GM21786 (cell line): ENCODE data around the gene TOM1L1.
"Not testable (repeated sequence)": the region's sequence is repeated elsewhere in the genome, so short reads cannot be mapped to it uniquely, and the experiment has no call there.

ENCODE experiments used
- ATAC-seq: cut with Tn5 transposase; IDR thresholded peaks from one replicate; pipeline ENCODE4 v1.9.1; 2021; ENCODE audit not compliant: unreplicated experiment

The TOM1L1 gene

GRCh38 chr17:54900457-54901229, at the start of gene TOM1L1:
TSS of gene TOM1L1 (plus strand) at chr17:54900852. CDS start at chr17:54900866, 14 bp downstream.
- ATAC-seq = peak; percentile 77

GRCh38 chr17:54859187-54859586, 41.5 kb upstream of the TOM1L1 start:
- no peak for ATAC-seq

- no peak for ATAC-seq
These were observed 39.8 kb upstream of the TOM1L1 start for GRCh38 chr17:54860617-54861470.

DNA sequence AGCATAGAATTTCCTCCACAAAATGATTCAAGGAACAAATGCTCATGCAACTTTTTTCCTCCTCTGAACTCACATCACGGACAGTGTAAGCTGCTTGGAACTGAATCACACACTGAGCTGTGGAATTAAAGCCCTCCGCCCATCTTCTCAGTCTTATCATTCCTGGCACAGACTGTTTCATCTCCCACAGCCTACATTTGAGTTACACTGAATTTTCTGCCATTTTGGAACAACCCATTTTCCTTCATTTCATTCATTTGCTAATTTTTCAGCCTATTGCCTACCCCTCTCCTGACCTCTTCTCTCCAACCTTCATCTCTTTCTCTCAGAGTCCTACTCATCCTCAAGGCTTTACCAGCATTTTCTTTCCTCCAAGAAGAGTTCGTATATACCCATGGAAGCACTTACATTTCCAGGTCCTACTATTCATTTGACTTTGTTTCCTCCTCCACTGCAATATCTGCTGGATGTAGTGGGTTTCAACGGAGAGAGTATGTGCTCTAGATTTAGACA, 39.1 kb upstream of the TOM1L1 start:
- ATAC-seq = no peak

- ATAC-seq = no peak
These were observed 37.5 kb upstream of the TOM1L1 start for GRCh38 chr17:54863176-54863575.

DNA sequence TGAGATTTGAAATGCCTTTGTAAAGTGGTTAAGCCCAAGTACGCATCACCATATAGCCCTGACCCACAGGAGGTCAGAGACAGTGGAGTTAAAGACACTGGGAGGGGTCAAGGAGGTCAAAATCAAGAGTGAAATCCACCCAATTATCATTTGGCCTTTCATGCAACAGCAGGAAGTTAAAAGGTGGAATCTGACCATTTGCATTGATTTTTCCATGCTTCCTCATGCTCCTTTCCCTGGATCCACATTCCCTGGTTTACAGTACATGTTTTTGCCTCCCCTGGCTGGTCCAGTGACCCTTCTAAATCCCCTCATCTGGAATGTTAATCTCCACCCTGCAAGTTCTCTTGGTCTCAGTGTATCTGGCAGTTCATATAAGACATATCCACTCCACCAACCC, 36.6 kb upstream of the TOM1L1 start:
- ATAC-seq = no peak

DNA sequence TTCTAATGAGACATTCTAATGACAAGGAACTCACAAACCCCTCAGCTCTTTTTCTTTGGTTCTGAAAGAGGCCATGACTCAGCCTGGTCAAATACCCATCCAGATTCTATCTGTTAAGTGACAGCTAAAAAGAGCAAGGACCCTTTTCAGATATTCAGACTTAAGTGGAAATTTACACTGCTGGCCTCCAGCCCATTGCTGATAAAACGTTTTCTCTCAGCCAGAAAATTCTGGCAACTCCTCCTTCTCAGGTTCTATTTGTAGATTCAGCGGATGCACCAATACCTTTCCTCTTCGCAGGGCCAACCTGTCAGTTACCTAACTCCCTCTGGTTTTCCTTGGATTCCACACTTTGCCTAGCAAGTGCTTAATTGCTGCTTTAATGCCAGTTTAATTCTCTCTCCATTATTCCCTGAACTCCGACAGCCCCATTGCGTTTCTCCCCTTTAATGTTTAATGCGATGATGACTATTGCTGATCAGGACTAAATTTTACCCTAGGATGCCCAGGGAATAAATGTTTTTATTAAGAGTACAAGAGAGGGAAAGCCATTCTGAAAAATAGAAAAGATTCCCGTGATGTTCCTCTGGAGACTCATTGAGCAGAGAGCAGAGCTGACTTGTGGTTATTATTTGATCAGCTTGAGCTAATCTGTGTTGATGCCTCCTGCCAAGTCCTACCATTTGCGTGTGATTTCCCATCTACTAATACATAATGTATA, 35.9 kb upstream of the TOM1L1 start:
- no peak for ATAC-seq

DNA sequence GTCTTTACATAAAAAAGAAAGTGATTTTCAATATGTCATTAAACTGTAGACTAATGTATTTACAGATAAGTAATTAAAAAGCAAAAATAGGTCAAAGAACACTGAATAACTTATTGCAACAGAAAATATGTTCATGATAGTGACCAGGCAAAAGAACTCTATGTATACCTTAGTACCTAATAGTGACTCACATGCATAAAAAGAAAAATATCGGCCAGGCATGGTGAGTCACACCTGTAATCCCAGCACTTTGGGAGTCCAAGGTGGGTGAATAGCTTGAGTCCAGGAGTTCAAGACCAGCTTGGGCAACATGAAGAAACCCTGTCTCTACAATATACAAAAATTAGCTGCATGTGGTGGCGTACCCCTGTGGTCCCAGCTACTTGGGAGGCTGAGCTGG, 33.0 kb upstream of the TOM1L1 start:
- ATAC-seq = no peak

GRCh38 chr17:54870671-54871175, 29.9 kb upstream of the TOM1L1 start:
- no peak for ATAC-seq

DNA sequence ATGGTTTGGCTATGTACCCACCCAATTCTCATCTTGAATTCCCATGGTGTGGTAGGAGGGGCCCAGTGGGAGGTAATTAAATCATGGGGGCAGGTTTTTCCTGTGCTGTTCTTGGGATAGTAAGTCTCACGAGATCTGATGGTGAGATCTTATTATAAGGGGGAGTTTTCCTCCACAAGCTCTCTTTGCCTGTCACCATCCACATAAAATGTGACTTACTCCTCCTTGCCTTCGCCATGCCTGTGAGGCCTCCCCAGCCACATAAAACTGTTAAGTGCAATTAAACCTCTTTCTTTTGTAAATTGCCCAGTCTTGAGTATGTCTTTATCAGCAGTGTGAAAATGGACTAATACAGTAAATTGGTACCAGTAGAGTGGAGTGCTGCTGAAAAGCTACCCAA, 24.7 kb upstream of the TOM1L1 start:
- not testable (repeated sequence) for ATAC-seq

- no peak for ATAC-seq
These were observed 23.9 kb upstream of the TOM1L1 start for GRCh38 chr17:54876656-54877195.

- ATAC-seq = no peak
These were observed 19.2 kb upstream of the TOM1L1 start for GRCh38 chr17:54881255-54881972.

- ATAC-seq = no peak
These were observed 18.3 kb upstream of the TOM1L1 start for GRCh38 chr17:54882371-54882770.

- ATAC-seq = peak; percentile 89
These were observed 17.7 kb upstream of the TOM1L1 start for GRCh38 chr17:54882950-54883349.

GRCh38 chr17:54883939-54884338, 16.7 kb upstream of the TOM1L1 start:
- ATAC-seq = no peak

- ATAC-seq = no peak
These were observed 12.9 kb upstream of the TOM1L1 start for GRCh38 chr17:54887787-54888186.

- no peak for ATAC-seq
These were observed 12.4 kb upstream of the TOM1L1 start for GRCh38 chr17:54888254-54888653.

GRCh38 chr17:54888981-54889380, 11.7 kb upstream of the TOM1L1 start:
- no peak for ATAC-seq

DNA sequence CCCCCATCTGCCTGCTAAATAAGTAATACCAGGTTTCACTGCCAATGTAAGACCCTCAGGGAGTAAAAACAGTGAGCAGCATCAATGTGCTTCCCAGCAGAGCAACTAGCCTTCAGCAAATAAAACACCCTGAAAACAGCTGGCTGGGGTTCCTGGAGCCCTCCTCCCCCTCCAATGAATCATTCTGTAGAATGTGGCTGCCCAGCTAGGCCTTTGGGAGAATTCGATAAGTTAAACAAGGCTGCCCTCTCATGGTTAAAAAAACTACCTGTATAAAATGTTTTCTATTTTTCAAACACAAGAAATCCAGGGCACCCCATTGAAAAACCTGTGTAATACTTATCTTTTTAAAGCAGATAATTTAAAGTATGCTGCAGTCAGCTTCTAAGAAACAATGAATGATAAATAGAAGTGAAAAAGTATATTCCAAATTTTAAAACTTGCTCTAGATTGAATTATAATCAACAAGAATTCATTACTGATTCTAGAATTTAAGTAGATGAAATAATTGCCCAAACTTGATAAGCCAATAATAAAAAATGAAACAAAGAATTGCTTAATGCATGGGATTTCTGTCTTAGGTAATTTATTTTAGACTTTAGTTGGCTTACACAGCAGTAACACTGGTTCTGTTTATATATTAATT, 9.4 kb upstream of the TOM1L1 start:
- ATAC-seq = no peak

DNA sequence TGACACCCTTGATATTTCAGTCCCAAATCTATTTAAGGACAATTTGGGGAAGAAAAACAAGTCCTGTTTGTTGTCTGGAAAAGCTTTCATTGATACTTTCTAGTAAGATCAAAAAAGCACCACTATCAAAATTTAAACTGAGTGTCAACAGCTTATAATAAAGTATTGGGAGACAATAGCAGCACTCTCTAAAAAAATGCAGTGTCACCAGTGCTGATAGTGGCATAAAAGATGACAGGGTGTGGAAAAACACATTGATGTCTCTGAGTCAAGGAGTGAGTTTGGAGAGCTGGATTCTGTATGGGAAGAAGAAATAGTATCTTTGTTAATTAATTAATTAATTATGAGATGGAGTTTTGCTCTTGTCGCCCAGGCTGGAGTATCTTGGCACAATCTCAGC, 8.3 kb upstream of the TOM1L1 start:
- ATAC-seq = no peak
